Measurements from ENCODE around the gene RALGPS1.

RALGPS1 gene

GRCh38 chr9:127025042-127025441, 110.5 kb downstream of the RALGPS1 start:
- no peak for DNase-seq (ENCODE audit: extremely low read depth, low read depth)

DNA sequence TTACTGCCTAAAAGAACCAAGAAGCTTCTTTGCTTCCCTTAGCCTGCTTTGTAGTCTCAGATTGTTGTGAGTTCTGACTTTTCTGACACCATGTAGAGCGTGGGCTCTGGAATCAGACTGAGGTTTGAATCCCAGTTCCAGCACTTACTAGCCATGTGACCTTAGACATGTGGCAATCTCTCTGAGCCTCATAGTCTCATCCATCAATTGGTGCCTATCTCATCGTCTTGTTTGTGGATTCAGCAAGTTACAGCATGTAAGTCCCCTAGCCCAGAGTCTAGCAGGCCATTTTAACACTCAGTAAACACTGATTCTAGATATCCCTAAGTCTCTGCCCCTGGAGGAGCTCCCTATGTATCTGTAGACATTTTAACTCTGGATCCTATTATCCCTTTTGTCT, 113.1 kb downstream of the RALGPS1 start:
- no peak overlapping the region for H3K4me3 ChIP-seq (replicated peaks; ENCODE audit: low read depth, low read length)
- TF ChIP-seq, protein P1, sequence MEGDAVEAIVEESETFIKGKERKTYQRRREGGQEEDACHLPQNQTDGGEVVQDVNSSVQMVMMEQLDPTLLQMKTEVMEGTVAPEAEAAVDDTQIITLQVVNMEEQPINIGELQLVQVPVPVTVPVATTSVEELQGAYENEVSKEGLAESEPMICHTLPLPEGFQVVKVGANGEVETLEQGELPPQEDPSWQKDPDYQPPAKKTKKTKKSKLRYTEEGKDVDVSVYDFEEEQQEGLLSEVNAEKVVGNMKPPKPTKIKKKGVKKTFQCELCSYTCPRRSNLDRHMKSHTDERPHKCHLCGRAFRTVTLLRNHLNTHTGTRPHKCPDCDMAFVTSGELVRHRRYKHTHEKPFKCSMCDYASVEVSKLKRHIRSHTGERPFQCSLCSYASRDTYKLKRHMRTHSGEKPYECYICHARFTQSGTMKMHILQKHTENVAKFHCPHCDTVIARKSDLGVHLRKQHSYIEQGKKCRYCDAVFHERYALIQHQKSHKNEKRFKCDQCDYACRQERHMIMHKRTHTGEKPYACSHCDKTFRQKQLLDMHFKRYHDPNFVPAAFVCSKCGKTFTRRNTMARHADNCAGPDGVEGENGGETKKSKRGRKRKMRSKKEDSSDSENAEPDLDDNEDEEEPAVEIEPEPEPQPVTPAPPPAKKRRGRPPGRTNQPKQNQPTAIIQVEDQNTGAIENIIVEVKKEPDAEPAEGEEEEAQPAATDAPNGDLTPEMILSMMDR (IDR thresholded peaks at IDR 0.05; ENCODE audit: low read depth, low read length, missing control alignments), result no peak
- DNase-seq (ENCODE audit: extremely low read depth, low read depth), result no peak

More at GRCh38 chr9:127025042-127025441, 110.5 kb downstream of the RALGPS1 start:
- TF ChIP-seq, protein P1 (IDR thresholded peaks at IDR 0.05; ENCODE audit: low read depth, low read length, missing control alignments), result no peak
- H3K4me3 ChIP-seq (replicated peaks; ENCODE audit: low read depth, low read length), result no peak overlapping the region

DNA sequence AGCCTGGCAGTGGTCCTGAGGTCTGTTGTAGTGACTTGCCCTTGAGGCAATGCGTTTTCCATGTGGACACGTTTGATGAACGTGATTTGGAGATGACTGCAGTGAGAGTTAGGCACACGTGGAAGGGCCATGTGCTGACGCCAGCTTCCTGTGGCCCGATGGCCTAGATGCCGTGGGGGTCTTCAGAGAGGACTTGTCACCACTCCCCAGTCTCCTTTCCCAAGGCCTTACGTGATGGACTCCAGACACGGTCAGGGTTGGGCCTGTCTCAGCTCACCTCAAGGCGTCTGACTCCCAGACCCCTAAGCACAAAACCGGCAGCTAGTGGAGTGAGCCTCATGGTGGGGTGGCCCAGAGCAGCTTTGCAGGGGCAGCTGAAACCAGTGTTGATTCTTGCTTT, 115.0 kb downstream of the RALGPS1 start:
- TF ChIP-seq, protein P1 (IDR thresholded peaks at IDR 0.05; ENCODE audit: low read depth, low read length, missing control alignments), result no peak
- H3K4me3 ChIP-seq (replicated peaks; ENCODE audit: low read depth, low read length), result no peak overlapping the region
- DNase-seq (ENCODE audit: extremely low read depth, low read depth), result no peak

DNA sequence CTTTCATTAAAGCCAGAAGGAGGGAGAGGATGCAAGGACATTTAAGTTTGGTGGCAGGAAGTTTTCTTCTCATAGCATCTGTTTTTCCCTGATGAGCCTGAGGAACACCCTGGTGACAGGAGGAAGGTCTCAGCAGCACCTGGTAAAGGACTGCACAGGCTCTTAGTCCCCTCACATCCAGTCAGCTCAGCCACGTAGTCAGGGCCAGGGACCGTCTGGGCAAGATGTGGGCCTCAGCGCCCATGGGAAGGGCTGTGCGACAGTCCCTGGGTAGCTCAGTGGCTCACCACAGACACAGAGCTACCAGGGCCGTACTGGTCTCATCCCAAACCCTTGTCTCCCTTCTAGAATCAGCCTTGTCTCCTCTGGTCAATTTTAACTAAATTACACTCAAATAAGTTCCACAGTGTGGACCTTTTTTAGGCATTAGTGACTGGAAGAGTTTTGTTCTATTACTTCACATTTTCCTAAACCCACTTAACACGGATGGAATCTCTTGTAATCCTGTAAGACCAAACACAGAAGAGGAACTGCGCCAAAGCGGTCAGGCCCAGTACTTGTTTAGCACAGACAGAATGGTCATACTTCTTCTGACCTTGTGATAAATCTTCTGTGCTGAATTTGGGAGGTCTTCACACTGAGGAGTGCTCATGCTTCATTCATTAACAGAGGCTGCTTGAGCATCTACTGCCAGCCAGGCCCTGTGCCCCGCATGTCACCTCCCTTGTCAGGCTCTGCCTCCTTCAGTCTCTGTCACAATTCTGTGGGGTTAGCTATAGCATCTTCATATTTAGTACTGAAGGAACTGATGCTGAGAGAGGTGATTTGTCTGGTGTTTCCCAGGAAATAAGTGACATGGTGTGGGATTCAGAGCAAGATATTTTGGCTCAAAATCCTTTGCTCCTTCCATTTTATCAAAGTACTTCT, 116.5 kb downstream of the RALGPS1 start:
- TF ChIP-seq, protein P1 (IDR thresholded peaks at IDR 0.05; ENCODE audit: low read depth, low read length, missing control alignments), result no peak
- H3K4me3 ChIP-seq (replicated peaks; ENCODE audit: low read depth, low read length), result no peak overlapping the region
- DNase-seq (ENCODE audit: extremely low read depth, low read depth), result no peak

- H3K4me3 ChIP-seq (replicated peaks; ENCODE audit: low read depth, low read length), result no peak overlapping the region
- DNase-seq (ENCODE audit: extremely low read depth, low read depth), result no peak
- TF ChIP-seq, protein P1 (IDR thresholded peaks at IDR 0.05; ENCODE audit: low read depth, low read length, missing control alignments), result no peak
Measured at GRCh38 chr9:127032256-127032655, 117.7 kb downstream of the RALGPS1 start.

DNA sequence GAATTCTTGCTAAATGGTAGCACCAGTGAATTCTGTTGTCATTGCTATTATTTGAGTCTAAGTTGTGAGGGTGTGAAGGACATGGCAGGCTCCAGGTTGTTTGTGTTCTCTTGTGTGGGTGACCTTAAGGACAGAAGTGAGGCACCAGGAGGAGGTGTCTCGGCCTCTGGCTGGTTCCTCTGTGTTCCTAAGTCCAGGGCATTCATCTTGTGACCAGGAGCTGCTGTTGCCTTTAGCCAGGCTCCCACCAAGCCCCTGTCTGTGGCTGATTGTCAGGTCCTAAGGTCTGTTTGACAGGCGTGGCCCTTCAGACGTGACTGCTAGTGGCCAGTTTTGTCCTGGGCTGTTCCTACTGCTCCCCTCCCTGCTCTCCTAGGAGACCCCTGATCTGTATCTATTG, 118.5 kb downstream of the RALGPS1 start:
- no peak overlapping the region for H3K4me3 ChIP-seq (replicated peaks; ENCODE audit: low read depth, low read length)
- no peak for DNase-seq (ENCODE audit: extremely low read depth, low read depth)
- TF ChIP-seq, protein P1 (IDR thresholded peaks at IDR 0.05; ENCODE audit: low read depth, low read length, missing control alignments), result no peak
